Measurements from ENCODE around the gene ZNF143.
"Not testable (repeated sequence)": the region's sequence is repeated elsewhere in the genome, so short reads cannot be mapped to it uniquely, and the experiment has no call there.

ZNF143 gene

DNA sequence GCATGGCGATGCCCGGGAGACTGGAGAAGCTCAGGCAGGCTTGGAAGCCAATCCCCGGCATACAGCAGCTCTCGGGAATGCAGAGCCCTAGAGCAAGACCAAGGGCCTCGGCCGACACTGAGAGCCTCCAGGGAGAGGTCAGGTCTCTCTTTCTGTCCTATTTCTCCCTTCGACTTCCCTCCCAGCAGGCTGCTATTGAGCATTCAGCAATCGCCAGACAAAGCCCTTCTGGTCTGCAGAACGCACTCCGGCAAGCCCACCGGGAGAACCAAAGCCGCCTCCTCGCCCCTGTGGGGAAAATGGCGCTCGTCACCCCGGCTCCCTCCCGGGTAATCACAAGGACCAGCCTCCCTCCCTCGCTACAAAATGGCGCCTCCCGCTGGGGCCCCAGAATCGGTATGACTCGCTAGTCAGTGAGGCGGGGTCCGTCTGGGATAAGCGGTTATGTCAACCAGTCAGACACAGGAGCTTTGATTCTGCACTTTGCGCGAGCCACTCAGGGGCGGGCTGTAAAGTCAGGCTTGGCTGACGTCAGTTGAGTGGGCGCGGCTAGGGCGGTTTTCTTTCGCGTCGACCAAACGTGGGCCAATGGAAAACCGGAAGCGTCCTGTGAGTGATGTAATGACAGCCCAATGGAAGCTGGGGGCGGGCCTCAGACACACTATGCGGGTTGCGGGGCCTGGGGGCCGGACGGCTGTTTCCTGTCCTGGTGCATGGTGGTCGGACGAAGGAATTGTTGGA is at the start of gene ZNF143:
TSS of gene ZNF143 (plus strand) at position 691 of the 741 bp plus-strand sequence. CDS start 10,297 bp downstream, outside the sequence.
- DNase-seq = peak; percentile 98

DNA sequence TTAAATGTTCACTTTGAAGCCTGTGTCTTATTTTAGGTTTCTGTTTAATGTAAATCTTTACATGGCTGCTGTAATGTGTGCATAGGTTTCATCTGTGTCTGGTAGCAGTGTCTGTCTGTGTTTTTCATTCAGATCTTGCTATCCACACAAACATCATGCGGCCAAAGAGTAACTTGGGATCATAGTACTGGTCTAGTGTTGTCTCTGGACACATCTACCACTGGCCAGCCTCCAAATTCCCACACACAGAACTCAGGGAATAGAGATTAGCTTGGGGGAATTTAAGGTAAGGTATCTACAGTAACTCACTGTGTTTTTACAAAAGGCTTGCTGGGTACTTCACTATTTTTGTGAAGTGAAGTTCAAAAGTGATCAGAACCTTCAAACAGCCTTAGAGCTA is 32.1 kb upstream of the ZNF143 start:
- no peak for DNase-seq

DNA sequence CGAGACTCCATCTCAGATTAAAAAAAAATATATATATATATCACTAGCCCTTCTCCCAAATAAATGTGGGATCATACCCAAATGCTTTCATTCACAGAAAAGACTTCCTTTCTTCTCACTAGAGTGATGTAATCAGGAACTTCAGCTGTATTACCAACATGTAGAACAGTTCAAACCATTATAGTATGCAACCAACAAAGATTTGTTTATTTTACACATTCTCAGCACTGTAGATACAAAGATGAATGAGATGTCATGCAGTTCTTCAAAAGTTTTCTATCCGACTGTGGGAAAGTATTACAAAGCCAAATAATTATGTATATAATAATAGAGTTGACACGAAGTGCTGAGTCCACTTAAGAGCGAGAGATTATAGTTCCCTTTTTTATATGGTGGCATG is 22.2 kb upstream of the ZNF143 start:
- DNase-seq = no peak

DNA sequence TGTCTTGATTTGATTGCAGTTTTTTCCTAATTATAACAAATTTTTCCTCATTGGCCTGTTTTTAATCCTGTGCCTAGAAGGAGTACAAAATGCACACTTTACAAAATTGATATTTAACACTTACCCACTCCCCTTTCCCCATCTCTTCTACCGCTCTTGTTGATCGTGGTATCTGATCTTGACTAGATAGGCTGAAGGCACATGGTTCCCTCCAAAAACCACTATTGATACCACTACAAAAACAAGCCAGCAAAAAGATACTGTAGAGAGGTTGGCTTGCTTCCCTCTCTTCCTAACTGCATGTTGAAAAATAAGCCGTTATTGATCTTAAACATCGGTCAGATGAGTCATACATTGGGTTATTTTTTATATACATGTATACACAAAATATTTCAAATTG is 14.6 kb upstream of the ZNF143 start:
- no peak for DNase-seq

DNA sequence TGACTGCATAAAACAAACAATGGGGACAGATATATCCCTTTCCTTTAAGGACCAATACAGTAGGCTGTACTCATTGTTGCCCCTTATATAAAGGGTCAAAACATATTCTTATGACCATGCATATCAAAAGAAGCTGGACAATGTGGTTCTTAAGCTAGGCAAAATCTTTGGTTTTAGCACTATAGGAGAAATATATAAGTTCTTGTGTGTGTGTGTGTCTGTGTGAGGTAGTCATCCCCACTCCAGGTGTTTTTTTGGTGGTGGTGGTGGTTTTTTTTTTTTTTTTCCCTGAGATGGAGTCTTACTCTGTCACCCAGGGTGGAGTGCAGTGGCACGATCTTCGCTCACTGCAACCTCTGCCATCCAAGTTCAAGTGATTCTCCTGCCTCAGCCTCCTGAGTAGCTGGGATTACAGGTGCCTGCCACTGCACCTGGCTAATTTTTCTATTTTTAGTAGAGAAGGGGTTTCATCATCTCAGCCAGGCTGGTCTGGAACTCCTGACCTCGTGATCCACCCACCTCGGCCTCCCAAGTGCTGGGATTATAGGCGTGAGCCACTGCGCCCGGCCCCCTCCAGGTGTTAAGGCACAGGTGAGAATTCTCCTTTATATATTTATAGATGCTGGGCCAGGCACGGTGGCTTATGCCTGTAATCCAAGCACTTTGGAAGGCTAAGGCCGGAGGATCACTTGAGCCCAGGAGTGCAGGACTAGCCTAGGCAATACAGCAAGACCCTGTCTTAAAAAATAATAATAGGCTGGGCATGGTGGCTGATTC is 12.0 kb upstream of the ZNF143 start:
- no peak for DNase-seq

DNA sequence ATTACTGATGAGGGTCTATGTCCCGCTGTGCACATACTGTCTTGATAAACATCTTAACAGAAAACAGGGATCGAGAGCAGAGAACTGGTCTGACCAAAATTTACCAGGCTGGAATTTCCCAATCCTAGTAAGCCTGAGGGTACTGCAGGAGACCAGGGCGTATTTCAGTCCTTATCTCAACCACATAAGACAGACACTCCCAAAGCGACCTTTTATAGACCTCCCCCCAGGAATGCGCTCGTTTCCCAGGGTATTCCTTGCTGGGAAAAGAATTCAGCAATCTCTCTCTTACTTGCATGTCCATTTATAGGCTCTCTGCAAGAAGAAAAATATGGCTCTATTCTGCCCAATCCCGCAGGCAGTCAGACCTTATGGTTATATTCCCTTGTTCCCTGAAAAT is 8.8 kb upstream of the ZNF143 start:
- not testable (repeated sequence) for DNase-seq

DNA sequence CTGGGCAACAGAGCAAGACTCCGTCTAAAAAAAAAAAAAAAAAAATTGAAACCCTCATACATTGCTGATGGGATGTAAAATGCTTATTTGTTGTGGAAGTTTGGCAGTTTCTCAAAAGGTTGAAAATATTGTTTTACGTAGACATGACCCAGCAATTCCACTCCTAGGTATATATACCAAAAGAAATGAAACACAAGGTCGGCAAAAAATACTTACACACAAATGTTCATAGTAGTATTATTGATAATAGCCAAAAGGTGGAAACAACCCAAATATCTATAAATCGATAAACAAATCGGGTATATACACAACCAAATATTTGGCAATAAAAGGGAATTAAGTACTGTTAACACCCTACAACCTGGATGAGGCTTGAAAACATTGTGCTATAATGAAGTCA is 5.1 kb upstream of the ZNF143 start:
- DNase-seq = no peak

DNA sequence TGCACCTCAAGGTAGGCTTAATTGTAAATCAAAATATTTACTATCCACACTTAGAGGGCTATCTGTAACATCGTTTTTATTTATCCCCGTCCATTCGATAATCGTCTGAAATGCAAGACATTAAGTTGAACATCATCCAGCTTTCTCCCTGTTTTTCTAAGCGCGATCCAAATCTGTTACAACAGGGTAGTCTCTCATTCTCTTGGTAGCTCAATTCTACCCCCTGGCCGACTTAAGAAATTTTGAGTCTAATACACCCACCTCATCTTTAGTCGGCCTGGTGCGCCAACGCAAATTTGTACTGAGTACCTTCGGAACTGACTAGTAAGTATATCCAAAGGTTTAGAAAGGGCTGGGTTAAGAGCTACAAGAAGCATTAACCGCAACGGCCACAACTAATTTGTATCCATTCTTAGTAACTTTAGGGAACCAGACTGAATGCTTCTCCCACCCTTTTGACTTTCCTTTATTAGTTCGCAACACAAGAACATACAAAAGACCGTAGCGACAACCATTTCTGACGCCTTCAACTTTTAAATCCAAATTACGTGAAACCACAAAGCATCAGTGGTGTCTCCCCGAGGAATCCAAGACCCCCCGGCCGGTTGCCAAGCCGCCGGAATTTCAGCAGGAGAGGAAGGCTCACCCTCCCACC is 1.0 kb upstream of the ZNF143 start:
- DNase-seq = no peak

DNA sequence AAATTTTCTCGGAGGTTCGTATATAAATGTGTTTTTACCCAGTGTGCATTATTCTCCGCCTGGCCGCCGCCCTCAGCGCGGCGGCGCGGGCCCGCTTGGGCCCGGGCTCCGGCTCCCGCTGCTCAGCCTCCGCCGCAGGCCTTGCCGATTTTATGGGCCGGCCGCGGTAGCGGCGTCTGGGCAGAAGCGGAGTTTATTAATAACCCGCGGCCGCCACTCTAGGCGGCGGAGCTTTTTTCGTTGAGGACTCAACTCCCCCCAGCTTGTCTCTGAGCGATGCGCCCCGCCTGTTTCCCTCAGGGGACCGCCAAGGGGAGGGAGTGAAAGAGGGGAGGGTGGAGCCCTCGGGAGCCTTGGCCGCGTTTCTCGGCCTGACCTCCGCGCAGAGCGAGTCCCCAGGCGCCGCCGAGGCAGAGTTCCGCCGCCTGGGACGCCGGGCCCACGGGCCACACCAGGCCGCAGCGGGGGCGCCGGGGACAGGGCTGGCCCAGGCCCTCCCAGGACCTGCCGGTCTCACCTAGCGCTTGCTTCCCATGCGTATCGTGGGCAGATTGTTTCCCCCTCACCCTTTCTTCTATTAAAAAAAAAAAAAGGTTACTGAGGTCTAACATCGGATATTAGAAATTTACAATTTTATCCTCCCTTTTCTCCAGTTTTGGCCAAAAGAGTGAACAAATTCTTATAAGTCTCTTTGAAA is 399 bp downstream of the ZNF143 start:
- DNase-seq = peak; percentile 75

DNA sequence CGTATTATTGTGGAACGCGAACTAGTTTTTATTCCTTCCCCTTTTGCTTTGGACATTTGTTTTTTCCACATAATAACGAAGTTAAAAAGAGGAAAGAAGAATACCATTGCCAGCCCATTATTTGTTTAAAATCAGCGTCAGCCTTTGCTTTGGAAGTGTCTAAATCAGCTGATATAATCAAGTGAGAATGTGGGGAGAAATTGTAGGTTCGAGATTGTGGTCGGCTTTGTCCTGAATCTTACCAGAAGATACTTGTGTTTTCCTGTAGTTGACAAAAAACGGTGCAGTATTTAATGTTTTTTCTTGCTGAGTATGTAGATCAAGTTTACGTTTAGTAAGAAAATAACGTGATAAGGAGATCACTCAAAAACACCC is 935 bp downstream of the ZNF143 start:
- DNase-seq = no peak

DNA sequence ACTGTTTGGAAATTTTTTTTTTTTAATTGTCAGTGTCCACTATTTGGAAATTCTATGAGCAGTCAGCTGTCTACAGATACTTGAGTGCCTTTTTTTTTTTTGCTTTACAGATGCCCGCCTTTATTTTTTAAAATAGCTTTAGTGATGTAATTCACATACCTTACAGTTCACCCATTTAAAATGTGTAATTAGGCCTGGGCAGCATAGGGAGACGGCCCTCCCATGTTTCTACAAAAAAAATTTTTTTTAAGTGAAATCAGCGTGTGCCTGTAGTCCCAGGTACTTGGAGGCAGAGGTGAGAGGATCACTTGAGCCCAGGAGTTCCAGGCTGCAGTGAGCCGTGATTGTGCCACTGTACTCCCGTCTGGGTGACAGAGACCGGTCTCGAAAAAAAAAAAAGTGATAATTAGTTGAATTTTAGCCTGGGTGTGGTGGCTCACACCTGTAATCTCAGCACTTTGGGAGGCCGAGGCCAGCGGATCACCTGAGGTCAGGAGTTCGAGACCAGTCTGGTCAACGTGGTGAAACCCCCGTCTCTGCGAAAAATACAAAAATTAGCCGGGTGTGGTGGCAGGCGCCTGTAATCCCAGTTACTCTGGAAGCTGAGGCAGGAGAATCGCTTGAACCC is 1.5 kb downstream of the ZNF143 start:
- DNase-seq = no peak

DNA sequence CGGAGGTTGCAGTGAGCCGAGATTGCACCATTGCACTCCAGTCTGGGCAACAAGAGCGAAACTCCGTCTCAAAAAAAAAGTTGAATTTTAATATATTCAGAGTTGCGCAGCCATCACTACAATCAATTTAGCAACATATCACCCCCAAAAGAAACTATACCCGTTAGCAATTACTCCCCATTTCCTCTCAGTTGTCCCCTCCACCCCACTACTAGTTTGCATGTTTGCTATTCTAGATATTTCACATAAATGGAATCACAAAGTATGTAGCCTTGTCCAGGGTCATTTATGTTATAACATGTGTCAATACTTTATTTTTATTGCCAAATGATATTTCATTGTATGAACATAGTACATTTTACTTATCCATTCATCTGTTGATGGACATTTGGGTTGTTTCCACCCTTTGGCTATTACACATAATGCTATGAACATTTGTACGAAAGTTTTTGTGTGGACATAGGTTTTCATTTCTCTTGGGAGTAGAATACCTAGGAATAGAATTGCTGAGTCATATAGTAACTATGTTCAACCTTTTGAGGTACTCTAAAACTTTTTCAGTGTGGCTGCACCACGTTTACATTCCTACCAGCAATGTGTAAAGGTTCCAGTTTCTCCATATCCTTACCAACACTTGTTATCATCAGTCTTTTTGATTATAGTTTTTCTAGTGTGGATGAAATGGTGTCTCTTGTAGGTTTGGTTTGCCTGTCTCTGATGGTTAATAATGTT is 2.2 kb downstream of the ZNF143 start:
- DNase-seq = no peak

DNA sequence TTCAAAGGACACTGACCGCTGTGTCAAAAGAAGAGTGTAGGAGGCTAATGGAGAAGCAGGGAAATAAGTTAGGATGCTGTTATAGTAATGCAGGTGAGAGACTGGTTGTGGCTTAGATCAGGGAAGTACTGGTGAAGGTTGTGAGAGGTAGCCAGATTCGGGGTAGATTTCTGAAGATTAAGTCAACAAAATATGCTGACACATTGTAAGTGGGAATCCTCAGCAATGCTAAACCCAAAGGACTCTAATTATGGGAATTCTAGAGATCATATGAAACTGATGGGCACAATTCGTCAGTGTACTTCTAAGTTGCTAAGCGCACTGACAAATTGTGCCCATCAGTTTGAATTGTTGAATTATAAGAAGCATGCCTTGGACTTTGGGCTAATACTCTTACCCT is 10.0 kb downstream of the ZNF143 start:
- DNase-seq = no peak

DNA sequence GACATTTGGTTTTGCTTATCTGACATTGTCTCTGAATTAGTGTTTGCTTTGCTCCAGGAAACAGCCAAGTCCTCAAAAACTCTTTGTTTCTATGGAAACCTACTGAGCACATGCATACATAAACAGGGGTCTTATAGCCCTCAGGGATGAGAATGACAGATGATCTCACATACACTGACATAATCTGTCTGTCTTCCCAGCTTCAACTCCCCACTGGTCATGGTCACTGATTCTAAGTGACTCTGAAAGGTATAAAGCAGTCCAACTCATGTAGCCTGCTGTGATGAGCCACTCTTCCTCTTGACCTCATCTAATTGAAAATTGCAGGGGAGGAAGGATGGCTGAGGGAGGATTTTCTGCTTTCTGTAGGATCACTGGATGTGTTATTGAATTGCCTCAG is 12.6 kb downstream of the ZNF143 start:
- no peak for DNase-seq

DNA sequence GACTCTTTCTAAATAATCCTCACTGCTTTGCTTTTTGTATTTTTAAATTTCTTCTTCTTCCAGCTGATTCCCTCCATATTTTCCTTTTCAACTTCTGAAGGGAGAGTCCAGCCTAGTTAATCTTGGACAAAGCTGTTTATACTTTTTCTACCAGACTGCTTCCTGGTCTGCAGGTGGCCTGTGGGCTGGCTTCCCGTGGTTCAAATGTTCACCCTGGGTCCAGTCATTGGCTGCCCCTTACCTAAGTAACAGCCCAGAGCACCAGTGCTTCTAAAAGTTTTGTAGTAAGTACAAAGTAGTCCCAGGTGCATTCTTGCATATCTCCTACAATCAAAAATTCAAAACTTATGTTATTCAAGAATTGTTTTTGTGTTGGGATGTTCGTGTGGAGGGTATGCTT is 19.1 kb downstream of the ZNF143 start:
- no peak for DNase-seq

DNA sequence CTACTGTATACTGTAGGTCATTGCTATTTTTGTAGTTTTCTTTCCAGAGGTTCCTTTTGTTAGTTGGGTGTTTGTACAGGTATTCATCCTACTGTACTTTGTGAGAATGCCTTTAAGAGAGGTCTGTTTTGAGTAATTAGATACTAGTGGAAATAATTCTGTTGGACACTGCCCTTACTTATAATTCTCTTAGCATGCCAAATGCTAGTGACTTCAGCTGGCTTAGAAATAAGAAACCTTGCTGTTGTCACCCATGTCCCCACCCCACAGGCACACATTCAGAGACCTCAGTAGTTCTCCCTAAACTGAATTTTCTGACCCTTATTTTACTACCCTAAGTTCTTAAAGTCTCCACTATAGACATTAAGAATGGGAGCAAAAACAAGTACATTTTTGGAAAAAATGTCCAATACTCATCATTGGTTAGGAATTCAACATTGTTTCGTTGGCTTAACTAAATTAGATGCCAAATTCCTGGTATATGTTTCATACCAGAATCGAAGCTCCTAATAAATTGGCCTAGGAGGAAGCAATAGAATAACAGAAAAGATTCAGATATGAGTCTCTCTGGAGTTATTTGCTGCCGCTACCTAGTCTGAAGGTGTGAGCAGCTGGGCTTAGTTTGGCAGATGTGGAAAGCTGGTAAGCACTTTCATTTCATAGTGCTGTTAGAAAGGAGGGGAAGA is 28.4 kb downstream of the ZNF143 start:
- DNase-seq = no peak

DNA sequence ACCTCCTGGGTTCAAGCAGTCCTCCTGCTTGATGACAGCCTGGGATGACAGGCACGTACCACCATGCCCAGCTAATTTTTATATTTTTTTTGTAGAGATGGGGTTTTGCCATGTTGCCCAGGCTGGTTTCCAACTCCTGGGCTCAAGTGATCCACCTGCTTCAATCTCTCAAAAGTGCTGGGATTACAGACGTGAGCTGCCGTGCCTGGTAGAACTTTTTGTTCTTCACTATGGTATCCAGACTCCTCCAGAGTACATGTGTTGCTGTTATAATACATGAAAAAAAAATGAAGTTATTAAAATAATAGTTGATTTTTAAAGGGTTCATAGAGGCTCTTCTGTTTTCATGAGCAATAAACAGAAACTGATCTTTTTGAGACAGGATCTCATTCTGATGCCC is 29.6 kb downstream of the ZNF143 start:
- DNase-seq = no peak

DNA sequence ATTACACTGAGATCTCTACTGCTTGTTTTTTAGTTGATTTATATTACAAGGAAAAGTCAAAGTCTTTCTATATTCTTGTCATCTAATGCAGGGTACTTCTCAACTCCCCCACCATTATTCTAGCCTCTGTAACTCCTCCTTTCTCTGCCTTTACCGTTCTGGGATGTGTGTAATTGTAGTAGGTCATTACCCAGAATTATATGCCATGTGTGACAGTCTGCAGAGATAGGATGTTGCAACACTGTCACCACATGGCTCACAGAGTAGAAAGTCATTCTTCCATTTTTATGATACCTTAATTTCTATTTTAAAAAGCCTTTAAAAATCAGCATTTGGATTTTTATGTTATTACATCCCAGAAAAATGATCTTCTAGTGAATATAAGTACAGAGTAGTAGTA is 32.7 kb downstream of the ZNF143 start:
- DNase-seq = no peak

DNA sequence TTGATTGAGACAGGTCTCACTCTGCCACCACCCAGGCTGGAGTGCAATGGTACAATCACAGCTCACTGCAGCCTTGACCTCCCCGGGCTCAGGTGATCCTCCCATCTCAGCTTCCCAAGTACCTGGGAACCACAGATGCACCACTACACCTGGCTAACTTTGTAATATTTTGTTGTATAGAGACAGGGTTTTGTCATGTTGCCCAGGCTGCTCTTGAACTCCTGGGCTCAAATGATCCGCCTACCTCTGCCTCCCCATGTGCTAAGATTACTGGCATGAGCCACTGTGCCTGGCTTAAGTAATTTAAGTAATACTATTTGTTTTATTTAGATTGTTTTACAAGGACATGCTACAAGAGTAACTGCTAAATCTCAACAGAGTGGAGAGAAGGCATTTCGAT is 33.5 kb downstream of the ZNF143 start:
- no peak for DNase-seq

DNA sequence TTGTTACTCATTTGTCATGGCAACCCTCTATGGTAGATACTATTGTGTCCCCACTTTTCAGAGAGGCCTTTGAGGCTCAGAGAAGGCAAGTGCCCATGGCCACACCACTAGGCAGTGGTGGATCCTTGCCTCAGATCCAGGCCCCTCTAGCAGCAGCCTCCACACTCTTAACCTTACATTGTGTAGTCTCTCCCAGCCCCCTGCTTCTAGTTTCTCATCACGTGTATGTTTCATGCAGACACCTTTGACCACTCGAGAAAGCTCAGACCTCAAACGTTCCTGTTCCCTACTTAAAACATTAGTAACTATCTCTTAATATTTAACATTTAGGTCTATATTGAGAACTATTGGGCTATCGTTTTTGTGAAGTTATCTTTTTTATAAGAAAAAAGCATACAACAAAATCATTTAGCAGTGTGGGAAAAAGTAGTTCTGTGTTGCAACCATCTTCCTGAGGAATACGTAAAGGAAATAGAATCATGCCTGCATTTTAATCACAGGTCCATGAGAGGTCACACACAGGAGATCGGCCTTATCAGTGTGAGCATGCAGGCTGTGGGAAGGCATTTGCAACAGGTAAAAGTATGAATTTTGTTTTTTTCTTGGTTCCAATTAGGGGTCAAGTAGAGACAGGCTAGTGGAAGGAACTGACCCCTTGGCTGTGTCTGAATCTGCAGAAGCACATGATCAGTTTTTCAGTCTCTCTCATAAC is 35.1 kb downstream of the ZNF143 start:
- DNase-seq = no peak
